ENCODE results near the gene S100A12. TPM values are rescaled to one million over a fixed set of nuclear protein-coding genes. Genes with fewer than 3 reads are reported as not detected.
A peak's percentile ranks its signal among the peaks of the same experiment; 100 is the strongest.

S100A12 gene
- polyA plus RNA-seq, 12 donors = 0.53 to 14.5 (median 1.2) TPM; not detected in 2

- no peak for DNase-seq
Observed at GRCh38 chr1:153397924-153398651, 22.7 kb upstream of the S100A12 start.

GRCh38 chr1:153397051-153397923, 21.9 kb upstream of the S100A12 start:
- no peak for DNase-seq

GRCh38 chr1:153396461-153396860, 21.0 kb upstream of the S100A12 start:
- DNase-seq = no peak

GRCh38 chr1:153395776-153396175, 20.4 kb upstream of the S100A12 start:
- no peak for DNase-seq

GRCh38 chr1:153395136-153395685, 19.8 kb upstream of the S100A12 start:
- no peak for DNase-seq

GRCh38 chr1:153394391-153394790, 19.0 kb upstream of the S100A12 start:
- DNase-seq = no peak

- DNase-seq = no peak
Observed at GRCh38 chr1:153393926-153394325, 18.5 kb upstream of the S100A12 start.

GRCh38 chr1:153392822-153393221, 17.4 kb upstream of the S100A12 start:
- DNase-seq = no peak

GRCh38 chr1:153392258-153392657, 16.8 kb upstream of the S100A12 start:
- no peak for DNase-seq

GRCh38 chr1:153390938-153391710, 15.7 kb upstream of the S100A12 start, which contains the start of gene S100A8:
S100A8 (minus strand) TSS chr1:153391073; CDS start chr1:153390535, 538 bp downstream.
- peak; percentile 4 for DNase-seq

- no peak for DNase-seq
Observed at GRCh38 chr1:153389973-153390879, 14.8 kb upstream of the S100A12 start.

GRCh38 chr1:153389401-153389800, 14.0 kb upstream of the S100A12 start:
- no peak for DNase-seq

- no peak for DNase-seq
Observed at GRCh38 chr1:153387785-153388184, 12.4 kb upstream of the S100A12 start.

- no peak for DNase-seq
Observed at GRCh38 chr1:153387001-153387400, 11.6 kb upstream of the S100A12 start.

GRCh38 chr1:153386500-153386901, 11.1 kb upstream of the S100A12 start:
- DNase-seq = peak; percentile 16

- DNase-seq = no peak
Observed at GRCh38 chr1:153384958-153385580, 9.6 kb upstream of the S100A12 start.

- DNase-seq = no peak
Observed at GRCh38 chr1:153380711-153381110, 5.3 kb upstream of the S100A12 start.

GRCh38 chr1:153379591-153379990, 4.2 kb upstream of the S100A12 start:
- DNase-seq = no peak

- DNase-seq = no peak
Observed at GRCh38 chr1:153374071-153374470, 1.4 kb downstream of the S100A12 start.

- DNase-seq = no peak
Observed at GRCh38 chr1:153372571-153372970, 2.9 kb downstream of the S100A12 start.
